Esophagus squamous epithelium (tissue), 5 donors: ENCODE measurements around the gene DUSP15. TPM values are rescaled to one million over a fixed set of nuclear protein-coding genes. Genes with fewer than 3 reads are reported as not detected.
"Not testable (repeated sequence)": the region's sequence is repeated elsewhere in the genome, so short reads cannot be mapped to it uniquely, and the experiment has no call there.

Experiments used
- DNase-seq: peaks from one replicate; lab custom pipeline; 2025; lab: John Stamatoyannopoulos, UW
- H3K27ac ChIP-seq, 4 donors: fragments of 200-600 bp; sonication (generic); one replicate each; pipeline ENCODE4 v1.5.1; 2016 to 2019; ENCODE audit warnings: mild to moderate bottlenecking in 1 of 4
- H3K27me3 ChIP-seq, 4 donors: fragments of 200-600 bp; sonication (generic); 1 replicate in 3 of 4; 2 replicates in 1 of 4; pipeline versions ENCODE4 v1.5.1 to v1.6.0; 2017 to 2021; ENCODE audit warnings: antibody characterized with exemption in 1 of 4
- H3K36me3 ChIP-seq, 3 donors: fragments of 200-600 bp; sonication (generic); one replicate each; pipeline ENCODE4 v1.5.1; 2016 to 2019
- H3K4me1 ChIP-seq, 3 donors: fragments of 200-600 bp; sonication (generic); one replicate each; pipeline ENCODE4 v1.5.1; 2017 to 2019
- H3K4me3 ChIP-seq, 4 donors: fragments of 200-600 bp; sonication (generic); 1 replicate in 3 of 4; 2 replicates in 1 of 4; pipeline ENCODE4 v1.5.1; 2016 to 2019; ENCODE audit warnings: mild to moderate bottlenecking in 2 of 4, moderate library complexity in 1 of 4
- H3K9me3 ChIP-seq, 3 donors: fragments of 200-600 bp; sonication (generic); one replicate each; pipeline ENCODE4 v1.5.1; 2016 to 2019
- POLR2A ChIP-seq, 4 donors: fragments of 450-650 bp; IDR thresholded peaks; one replicate each; pipeline ENCODE4 v1.6.1; 2017; ENCODE audit warnings: antibody characterized with exemption in 4 of 4, mild to moderate bottlenecking in 4 of 4, moderate library complexity in 3 of 4
- WGBS, 2 donors: methylation state at CpG; one replicate each; pipeline ENCODE4 v1.1.5; 2018; 5-methylcytosine and 5-hydroxymethylcytosine counted together
- intact Hi-C: fragments of 100-400 bp; cut with DNase I; formaldehyde crosslinking; loops from one replicate; pipeline ENCODE4 v1.15.0; 2022
- total RNA-seq, 4 donors: library from RNA; depleted of rRNA; stranded (reverse); fragments of >200 nt; gene quantifications; one replicate each; pipeline ENCODE4 v1.1.0, GENCODE V29; 2016
- TF ChIP-seq, protein P1 (sequence below), 6 experiments: fragments of 450-650 bp in 4 of 6; fragments of 200-600 bp in 2 of 6; sonication (generic) in 2 of 6; IDR thresholded peaks; one replicate each; pipeline ENCODE4 v1.5.1; 2016 to 2019; ENCODE audit warnings: antibody characterized with exemption in 6 of 6, mild to moderate bottlenecking in 4 of 6, moderate library complexity in 4 of 6
- donor health status: DM: yes; HTN: yes; CAD: no.

The DUSP15 gene
- total RNA-seq, result under 1 TPM; 0.32 to 0.44 (median 0.38) TPM

DNA sequence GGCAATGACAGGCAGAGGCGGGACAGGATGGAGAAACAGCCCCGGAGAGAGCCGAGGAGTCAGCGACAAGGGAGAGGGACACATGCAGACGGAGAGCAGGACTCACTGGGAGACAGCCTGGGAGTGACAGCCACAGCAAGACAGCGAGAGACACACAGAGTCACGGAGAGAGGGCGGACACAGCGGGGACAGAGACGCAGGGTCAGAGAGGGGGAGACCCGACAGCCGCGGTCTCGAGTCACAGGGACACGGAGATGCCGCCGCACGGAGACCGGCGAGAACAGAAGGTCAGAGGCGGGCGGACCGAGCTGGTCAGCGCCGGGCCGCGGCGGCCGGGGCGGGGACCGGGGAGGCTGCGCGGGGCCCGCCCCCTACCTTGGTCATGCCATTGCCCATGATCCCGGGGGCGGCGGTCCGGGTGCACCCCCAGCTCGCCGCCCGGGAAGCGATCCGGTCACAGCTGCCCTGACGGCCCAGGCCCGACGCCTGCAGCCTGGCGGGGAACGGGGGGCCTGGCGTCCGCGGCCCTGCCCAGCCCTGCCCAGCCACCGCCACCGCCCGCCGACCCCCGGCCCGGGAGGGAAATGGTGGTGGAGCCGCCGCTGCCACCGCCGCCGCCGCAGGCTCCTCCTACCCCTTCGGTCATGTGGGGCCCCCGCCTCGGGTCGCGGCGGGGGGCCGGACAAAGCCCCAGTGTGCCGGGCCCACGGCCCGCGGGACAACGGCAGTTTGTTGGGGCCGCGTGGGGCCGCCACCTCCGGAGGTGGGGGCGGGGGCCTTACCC lies at the start of gene DUSP15, which contains the start of gene TTLL9:
Gene DUSP15, minus strand, starts transcription at position 586 of the 784 bp plus-strand sequence. Its CDS starts 190 bp downstream, at position 396.
Gene TTLL9, plus strand, starts transcription at position 693 of the 784 bp plus-strand sequence. CDS start 493 bp downstream, outside the sequence.
- H3K36me3 ChIP-seq, result no peaks in the 10 kb centered on the region
- H3K9me3 ChIP-seq, result no peaks in the 10 kb centered on the region
- TF ChIP-seq, protein P1, sequence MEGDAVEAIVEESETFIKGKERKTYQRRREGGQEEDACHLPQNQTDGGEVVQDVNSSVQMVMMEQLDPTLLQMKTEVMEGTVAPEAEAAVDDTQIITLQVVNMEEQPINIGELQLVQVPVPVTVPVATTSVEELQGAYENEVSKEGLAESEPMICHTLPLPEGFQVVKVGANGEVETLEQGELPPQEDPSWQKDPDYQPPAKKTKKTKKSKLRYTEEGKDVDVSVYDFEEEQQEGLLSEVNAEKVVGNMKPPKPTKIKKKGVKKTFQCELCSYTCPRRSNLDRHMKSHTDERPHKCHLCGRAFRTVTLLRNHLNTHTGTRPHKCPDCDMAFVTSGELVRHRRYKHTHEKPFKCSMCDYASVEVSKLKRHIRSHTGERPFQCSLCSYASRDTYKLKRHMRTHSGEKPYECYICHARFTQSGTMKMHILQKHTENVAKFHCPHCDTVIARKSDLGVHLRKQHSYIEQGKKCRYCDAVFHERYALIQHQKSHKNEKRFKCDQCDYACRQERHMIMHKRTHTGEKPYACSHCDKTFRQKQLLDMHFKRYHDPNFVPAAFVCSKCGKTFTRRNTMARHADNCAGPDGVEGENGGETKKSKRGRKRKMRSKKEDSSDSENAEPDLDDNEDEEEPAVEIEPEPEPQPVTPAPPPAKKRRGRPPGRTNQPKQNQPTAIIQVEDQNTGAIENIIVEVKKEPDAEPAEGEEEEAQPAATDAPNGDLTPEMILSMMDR (IDR thresholded peaks at IDR 0.05), result no peak
- no peak for TF ChIP-seq POLR2A (IDR thresholded peaks at IDR 0.05)
- H3K4me1 ChIP-seq, result peaks cover 5 to 23% (median 6%) of the 10 kb centered on the region in 3 donors
- H3K27ac ChIP-seq, result peak within 1 kb of the TSS in 3 of 4 donors; percentile 27 to 66 (median 51)
- DNase-seq, result no peak
- peak within 1 kb of the TSS; percentile 38 to 74 (median 56) for H3K4me3 ChIP-seq
- WGBS, 2 donors, result 2% methylated on average over 14 to 15 of the region's 80 CpGs
- peaks cover 0 to 43% (median 5%) of the 10 kb centered on the region in 4 donors for H3K27me3 ChIP-seq
- intact Hi-C loops, result no loop called here

GRCh38 chr20:31919410-31920155 lies 49.3 kb upstream of the DUSP15 start:
- Histone ChIP-seq H3K9me3 (no peaks in the 10 kb centered on the region), H3K27me3 (peaks cover 0 to 8% (median 0%) of the 10 kb centered on the region in 4 donors), H3K27ac (no peak overlapping the region), H3K4me1 (peaks cover 5 to 49% (median 10%) of the 10 kb centered on the region in 3 donors), H3K36me3 (no peaks in the 10 kb centered on the region), H3K4me3 (no peak overlapping the region)
- TF ChIP-seq, protein P1 (IDR thresholded peaks at IDR 0.05), result no peak
- no peak for TF ChIP-seq POLR2A (IDR thresholded peaks at IDR 0.05)
- intact Hi-C loops, result no loop called here
- WGBS, 2 donors, result 76 to 92% methylated on average over 1 to 6 of the region's 6 CpGs
- no peak for DNase-seq

DNA sequence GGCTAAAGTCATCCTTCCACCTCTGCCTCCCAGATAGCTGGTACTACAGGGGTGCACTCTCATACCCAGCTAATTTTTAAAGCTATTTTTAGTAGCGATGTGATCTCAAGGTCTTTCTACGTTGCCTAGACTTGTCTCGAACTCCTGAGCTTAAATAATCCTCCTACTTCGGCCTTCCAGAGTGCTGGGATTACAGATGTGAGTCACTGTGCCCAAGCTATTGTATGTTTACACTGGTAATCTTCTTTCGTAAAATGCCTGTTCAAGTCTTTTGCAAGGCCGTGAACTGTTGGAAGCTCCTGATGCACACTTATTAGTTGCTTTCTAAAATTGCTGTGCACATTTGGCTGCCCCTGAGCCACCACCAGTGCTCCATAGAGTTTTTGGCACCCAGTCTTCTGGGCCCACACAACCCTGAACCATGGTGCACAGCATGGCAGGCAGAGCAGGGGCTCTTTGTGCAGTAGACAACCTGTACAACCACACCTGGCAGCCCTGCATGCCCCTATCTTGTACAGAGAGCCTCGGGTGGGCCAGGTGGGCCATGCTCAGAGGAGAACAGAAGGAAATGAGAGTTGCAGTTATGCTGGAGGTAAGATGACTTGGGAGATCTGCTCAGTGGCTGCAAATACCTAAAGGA lies 48.3 kb upstream of the DUSP15 start:
- Histone ChIP-seq H3K9me3 (no peaks in the 10 kb centered on the region), H3K36me3 (no peaks in the 10 kb centered on the region), H3K27me3 (peaks cover 0 to 5% (median 0%) of the 10 kb centered on the region in 4 donors), H3K27ac (peak overlapping the region in 2 of 4 donors; percentile 36 to 59), H3K4me1 (peaks cover 5 to 59% (median 10%) of the 10 kb centered on the region in 3 donors), H3K4me3 (no peak overlapping the region)
- 31 to 54% methylated on average over 6 to 7 of the region's 7 CpGs for WGBS, 2 donors
- TF ChIP-seq POLR2A (IDR thresholded peaks at IDR 0.05), result no peak
- TF ChIP-seq, protein P1 (IDR thresholded peaks at IDR 0.05), result no peak
- DNase-seq, result no peak
- intact Hi-C loops, result no loop called here

DNA sequence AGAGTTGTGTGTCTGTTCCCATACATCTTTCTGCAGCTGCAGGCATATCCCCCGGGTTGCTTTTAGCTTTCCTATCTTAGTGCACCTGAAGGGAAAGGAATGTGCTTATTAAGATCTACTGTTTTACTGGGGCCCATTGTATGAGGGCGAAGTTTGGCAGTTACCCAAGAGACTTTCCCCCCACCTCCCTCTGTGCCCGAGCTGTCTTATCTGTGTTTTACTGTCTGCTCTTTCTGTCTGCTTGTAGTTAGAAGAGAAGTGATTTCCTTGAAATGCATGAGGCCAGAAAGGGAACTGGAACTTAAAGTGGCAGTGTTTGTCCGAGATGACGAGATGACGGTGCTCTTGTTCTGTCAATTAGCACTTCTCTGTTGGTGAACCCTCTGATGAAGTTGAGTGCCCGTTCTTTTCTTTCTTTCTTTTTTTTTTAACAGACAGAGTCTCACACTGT lies 47.7 kb upstream of the DUSP15 start:
- H3K9me3 ChIP-seq, H3K4me3 ChIP-seq, H3K36me3 ChIP-seq, intact Hi-C loops, DNase-seq, H3K27me3 ChIP-seq: not testable (repeated sequence)
- peaks cover 5 to 59% (median 10%) of the 10 kb centered on the region in 3 donors for H3K4me1 ChIP-seq
- H3K27ac ChIP-seq, result peak overlapping the region in 2 of 4 donors; percentile 36 to 59
- WGBS, 2 donors, result 20 to 30% methylated on average over 7 of the region's 7 CpGs

DNA sequence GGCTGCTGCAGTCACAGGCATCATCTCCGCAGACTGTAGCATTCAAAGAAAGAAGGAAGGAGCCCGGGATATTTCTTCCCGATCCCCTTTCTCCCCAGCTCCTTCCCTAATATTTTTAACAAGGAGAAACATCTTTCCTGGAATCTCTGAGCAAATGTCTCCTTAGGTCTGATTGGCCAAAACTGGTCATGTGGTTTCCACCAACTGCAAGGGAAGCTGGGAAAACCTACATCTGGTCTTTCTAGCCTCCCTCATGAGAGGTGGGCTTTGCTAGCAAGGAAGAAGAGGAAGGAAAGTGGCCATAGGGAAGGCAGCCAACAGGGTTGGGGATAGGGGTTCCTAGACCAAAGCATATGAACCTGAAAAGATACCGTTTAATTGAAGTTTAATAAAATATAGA lies 46.4 kb upstream of the DUSP15 start:
- Histone ChIP-seq H3K4me3 (no peak overlapping the region), H3K36me3 (no peaks in the 10 kb centered on the region), H3K9me3 (no peaks in the 10 kb centered on the region), H3K4me1 (peaks cover 5 to 59% (median 10%) of the 10 kb centered on the region in 3 donors), H3K27me3 (no peaks in the 10 kb centered on the region), H3K27ac (no peak overlapping the region)
- WGBS, 2 donors, result 83 to 96% methylated on average over 4 of the region's 4 CpGs
- intact Hi-C loops, result no loop called here
- no peak for TF ChIP-seq POLR2A (IDR thresholded peaks at IDR 0.05)
- TF ChIP-seq, protein P1 (IDR thresholded peaks at IDR 0.05), result no peak
- DNase-seq, result no peak
